Measurements from ENCODE around the gene RNMT. TPM values are rescaled to one million over a fixed set of nuclear protein-coding genes. Genes with fewer than 3 reads are reported as not detected.

RNMT gene
- polyA plus RNA-seq, 1 donor from 2014 or later = 29.8 TPM

DNA sequence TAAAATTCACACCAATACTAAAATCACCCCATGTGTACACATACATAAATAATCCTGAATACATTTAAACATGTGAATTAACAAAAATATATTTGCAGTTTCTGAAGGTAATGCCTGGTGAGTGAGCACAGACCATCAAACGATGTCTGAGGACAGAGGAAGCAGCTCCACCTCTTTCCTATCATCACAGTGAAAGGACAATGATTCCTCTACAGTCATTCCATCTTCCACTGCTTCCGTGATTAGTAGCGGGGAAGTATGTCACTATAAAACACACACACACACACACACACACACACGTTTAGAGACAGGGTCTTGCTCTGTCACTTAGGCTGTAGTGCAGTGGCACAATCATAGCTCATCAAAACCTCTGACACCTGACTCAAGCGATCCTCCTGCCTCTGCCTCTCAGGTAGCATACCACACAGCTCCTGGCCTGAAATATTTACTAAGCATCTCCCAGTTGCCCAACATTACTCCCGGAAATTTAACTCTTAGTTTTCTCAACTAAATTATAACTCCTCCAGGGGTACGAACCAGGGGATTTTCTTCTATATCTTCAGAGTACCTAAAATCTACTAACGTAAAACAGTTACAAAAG, 12.9 kb upstream of the RNMT start:
- Histone ChIP-seq H3K4me3 (ENCODE audit: low read length) (no peak overlapping the region), H3K9ac (ENCODE audit: low read length) (no peak overlapping the region), H2AFZ (ENCODE audit: low read depth, low read length) (no peak overlapping the region), H3K4me2 (ENCODE audit: low read length) (no peak overlapping the region), H4K20me1 (ENCODE audit: insufficient read depth) (no peaks in the 10 kb centered on the region), H3K9me3 (ENCODE audit: low read length) (no peaks in the 10 kb centered on the region), H3K9me2 (ENCODE audit: insufficient read depth, low read length) (no peaks in the 10 kb centered on the region), H3K36me3 (ENCODE audit: insufficient read depth, low read length) (no peaks in the 10 kb centered on the region), H3K27me3 (ENCODE audit: insufficient read depth, low read depth, low read length) (no peaks in the 10 kb centered on the region), H3K79me2 (replicated peaks; ENCODE audit: insufficient read depth, low read length) (no peaks in the 10 kb centered on the region), H3F3A (ENCODE audit: insufficient read depth, low read length, poor library complexity, severe bottlenecking) (no peaks in the 10 kb centered on the region), H3K27ac (ENCODE audit: low read length) (no peak overlapping the region)
- no peak for TF ChIP-seq MXI1 (conservative IDR thresholded peaks at IDR 0.05; ENCODE audit: poor library complexity, severe bottlenecking)
- no peak for TF ChIP-seq SMC3 (conservative IDR thresholded peaks at IDR 0.05; ENCODE audit: poor library complexity)
- no peak for TF ChIP-seq TAF1 (IDR thresholded peaks at IDR 0.05; ENCODE audit: low read depth)
- TF ChIP-seq POLR2AphosphoS5 (IDR thresholded peaks at IDR 0.05) = no peak
- TF ChIP-seq EP300 (conservative IDR thresholded peaks at IDR 0.05; ENCODE audit: poor library complexity, severe bottlenecking) = no peak
- TF ChIP-seq, protein P1, sequence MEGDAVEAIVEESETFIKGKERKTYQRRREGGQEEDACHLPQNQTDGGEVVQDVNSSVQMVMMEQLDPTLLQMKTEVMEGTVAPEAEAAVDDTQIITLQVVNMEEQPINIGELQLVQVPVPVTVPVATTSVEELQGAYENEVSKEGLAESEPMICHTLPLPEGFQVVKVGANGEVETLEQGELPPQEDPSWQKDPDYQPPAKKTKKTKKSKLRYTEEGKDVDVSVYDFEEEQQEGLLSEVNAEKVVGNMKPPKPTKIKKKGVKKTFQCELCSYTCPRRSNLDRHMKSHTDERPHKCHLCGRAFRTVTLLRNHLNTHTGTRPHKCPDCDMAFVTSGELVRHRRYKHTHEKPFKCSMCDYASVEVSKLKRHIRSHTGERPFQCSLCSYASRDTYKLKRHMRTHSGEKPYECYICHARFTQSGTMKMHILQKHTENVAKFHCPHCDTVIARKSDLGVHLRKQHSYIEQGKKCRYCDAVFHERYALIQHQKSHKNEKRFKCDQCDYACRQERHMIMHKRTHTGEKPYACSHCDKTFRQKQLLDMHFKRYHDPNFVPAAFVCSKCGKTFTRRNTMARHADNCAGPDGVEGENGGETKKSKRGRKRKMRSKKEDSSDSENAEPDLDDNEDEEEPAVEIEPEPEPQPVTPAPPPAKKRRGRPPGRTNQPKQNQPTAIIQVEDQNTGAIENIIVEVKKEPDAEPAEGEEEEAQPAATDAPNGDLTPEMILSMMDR (IDR thresholded peaks at IDR 0.05; ENCODE audit: poor library complexity, severe bottlenecking) = no peak
- TF ChIP-seq RAD21 (conservative IDR thresholded peaks at IDR 0.05) = no peak
- TF ChIP-seq EZH2 (IDR thresholded peaks at IDR 0.05; ENCODE audit: borderline replicate concordance, insufficient read depth, low read length, poor library complexity, severe bottlenecking) = no peak
- TF ChIP-seq, protein P2, sequence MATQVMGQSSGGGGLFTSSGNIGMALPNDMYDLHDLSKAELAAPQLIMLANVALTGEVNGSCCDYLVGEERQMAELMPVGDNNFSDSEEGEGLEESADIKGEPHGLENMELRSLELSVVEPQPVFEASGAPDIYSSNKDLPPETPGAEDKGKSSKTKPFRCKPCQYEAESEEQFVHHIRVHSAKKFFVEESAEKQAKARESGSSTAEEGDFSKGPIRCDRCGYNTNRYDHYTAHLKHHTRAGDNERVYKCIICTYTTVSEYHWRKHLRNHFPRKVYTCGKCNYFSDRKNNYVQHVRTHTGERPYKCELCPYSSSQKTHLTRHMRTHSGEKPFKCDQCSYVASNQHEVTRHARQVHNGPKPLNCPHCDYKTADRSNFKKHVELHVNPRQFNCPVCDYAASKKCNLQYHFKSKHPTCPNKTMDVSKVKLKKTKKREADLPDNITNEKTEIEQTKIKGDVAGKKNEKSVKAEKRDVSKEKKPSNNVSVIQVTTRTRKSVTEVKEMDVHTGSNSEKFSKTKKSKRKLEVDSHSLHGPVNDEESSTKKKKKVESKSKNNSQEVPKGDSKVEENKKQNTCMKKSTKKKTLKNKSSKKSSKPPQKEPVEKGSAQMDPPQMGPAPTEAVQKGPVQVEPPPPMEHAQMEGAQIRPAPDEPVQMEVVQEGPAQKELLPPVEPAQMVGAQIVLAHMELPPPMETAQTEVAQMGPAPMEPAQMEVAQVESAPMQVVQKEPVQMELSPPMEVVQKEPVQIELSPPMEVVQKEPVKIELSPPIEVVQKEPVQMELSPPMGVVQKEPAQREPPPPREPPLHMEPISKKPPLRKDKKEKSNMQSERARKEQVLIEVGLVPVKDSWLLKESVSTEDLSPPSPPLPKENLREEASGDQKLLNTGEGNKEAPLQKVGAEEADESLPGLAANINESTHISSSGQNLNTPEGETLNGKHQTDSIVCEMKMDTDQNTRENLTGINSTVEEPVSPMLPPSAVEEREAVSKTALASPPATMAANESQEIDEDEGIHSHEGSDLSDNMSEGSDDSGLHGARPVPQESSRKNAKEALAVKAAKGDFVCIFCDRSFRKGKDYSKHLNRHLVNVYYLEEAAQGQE (IDR thresholded peaks at IDR 0.05; ENCODE audit: borderline replicate concordance) = no peak

DNA sequence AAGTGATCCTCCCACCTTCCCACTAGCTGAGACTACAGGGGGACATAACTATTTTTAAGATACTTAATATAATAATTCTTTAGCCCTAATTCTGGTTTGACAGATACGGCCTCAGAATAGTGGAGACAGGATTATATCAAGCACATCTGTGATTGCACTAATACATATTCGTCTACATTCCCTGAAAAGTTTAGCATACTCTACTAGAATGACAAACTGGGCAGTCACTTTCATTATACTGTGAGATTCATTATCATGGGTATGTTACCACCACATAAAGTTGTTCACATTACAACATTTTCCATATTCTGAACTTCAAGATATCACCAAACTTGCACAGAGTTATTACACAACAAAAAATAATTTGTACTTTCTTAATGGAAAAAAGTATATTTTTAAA, 11.1 kb upstream of the RNMT start:
- H3K36me3 ChIP-seq (ENCODE audit: insufficient read depth, low read length) = no peaks in the 10 kb centered on the region
- TF ChIP-seq, protein P1 (IDR thresholded peaks at IDR 0.05; ENCODE audit: poor library complexity, severe bottlenecking) = no peak
- TF ChIP-seq TAF1 (IDR thresholded peaks at IDR 0.05; ENCODE audit: low read depth) (no peak), EZH2 (IDR thresholded peaks at IDR 0.05; ENCODE audit: borderline replicate concordance, insufficient read depth, low read length, poor library complexity, severe bottlenecking) (no peak), POLR2AphosphoS5 (IDR thresholded peaks at IDR 0.05) (no peak), EP300 (conservative IDR thresholded peaks at IDR 0.05; ENCODE audit: poor library complexity, severe bottlenecking) (no peak), MXI1 (conservative IDR thresholded peaks at IDR 0.05; ENCODE audit: poor library complexity, severe bottlenecking) (no peak), SMC3 (conservative IDR thresholded peaks at IDR 0.05; ENCODE audit: poor library complexity) (no peak), RAD21 (conservative IDR thresholded peaks at IDR 0.05) (no peak)
- TF ChIP-seq, protein P2 (IDR thresholded peaks at IDR 0.05; ENCODE audit: borderline replicate concordance) = no peak
- H3K27me3 ChIP-seq (ENCODE audit: insufficient read depth, low read depth, low read length) = no peaks in the 10 kb centered on the region
- H3F3A ChIP-seq (ENCODE audit: insufficient read depth, low read length, poor library complexity, severe bottlenecking) = no peaks in the 10 kb centered on the region
- H3K4me3 ChIP-seq (ENCODE audit: low read length) = no peak overlapping the region
- H3K27ac ChIP-seq (ENCODE audit: low read length) = no peak overlapping the region
- H3K9me3 ChIP-seq (ENCODE audit: low read length) = no peaks in the 10 kb centered on the region
- no peak overlapping the region for H3K4me2 ChIP-seq (ENCODE audit: low read length)
- no peak overlapping the region for H2AFZ ChIP-seq (ENCODE audit: low read depth, low read length)
- no peak overlapping the region for H3K9ac ChIP-seq (ENCODE audit: low read length)
- no peaks in the 10 kb centered on the region for H3K9me2 ChIP-seq (ENCODE audit: insufficient read depth, low read length)
- no peaks in the 10 kb centered on the region for H3K79me2 ChIP-seq (replicated peaks; ENCODE audit: insufficient read depth, low read length)
- no peaks in the 10 kb centered on the region for H4K20me1 ChIP-seq (ENCODE audit: insufficient read depth)
